Measurements from ENCODE around the gene WNT10A. TPM values are rescaled to one million over a fixed set of nuclear protein-coding genes. Genes with fewer than 3 reads are reported as not detected.
A peak's percentile ranks its signal among the peaks of the same experiment; 100 is the strongest.

WNT10A gene
- total and polyA plus RNA-seq, 2 donors from 2014 or later = 1.1 to 10.2 TPM

DNA sequence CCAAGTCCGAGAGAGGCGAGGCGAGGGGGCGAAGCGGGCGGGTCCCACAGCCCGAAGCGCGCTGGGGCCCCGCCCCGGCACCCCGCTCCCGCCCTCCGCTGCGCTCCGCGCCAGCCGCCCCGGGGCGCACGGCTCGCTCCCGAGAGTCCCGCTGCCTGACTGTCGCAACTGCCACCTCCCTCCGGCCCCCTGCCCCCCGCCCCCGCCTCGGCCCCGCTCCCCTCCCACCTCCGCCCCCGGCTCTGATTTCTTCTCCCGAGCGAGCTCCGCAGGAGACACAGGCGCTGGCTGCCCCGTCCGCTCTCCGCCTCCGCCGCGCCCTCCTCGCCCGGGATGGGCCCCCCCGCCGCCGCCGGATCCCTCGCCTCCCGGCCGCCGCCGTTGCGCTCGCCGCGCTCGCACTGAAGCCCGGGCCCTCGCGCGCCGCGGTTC lies 21.1 kb upstream of the WNT10A start, which contains the start of gene WNT6:
TSS of gene WNT6 (plus strand) at position 250 of the 432 bp plus-strand sequence. CDS start 233 bp downstream, outside the sequence.
- no peak within 1 kb of the TSS for H3K27ac ChIP-seq (ENCODE audit: low read depth in 2 of 2, low read length in 2 of 2)
- TF ChIP-seq, protein P1, sequence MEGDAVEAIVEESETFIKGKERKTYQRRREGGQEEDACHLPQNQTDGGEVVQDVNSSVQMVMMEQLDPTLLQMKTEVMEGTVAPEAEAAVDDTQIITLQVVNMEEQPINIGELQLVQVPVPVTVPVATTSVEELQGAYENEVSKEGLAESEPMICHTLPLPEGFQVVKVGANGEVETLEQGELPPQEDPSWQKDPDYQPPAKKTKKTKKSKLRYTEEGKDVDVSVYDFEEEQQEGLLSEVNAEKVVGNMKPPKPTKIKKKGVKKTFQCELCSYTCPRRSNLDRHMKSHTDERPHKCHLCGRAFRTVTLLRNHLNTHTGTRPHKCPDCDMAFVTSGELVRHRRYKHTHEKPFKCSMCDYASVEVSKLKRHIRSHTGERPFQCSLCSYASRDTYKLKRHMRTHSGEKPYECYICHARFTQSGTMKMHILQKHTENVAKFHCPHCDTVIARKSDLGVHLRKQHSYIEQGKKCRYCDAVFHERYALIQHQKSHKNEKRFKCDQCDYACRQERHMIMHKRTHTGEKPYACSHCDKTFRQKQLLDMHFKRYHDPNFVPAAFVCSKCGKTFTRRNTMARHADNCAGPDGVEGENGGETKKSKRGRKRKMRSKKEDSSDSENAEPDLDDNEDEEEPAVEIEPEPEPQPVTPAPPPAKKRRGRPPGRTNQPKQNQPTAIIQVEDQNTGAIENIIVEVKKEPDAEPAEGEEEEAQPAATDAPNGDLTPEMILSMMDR (IDR thresholded peaks at IDR 0.05; ENCODE audit: borderline replicate concordance, extremely low read depth, insufficient read depth) = no peak
- peaks cover 0 to 2% (median 0%) of the 10 kb centered on the region in 3 donors for H3K4me1 ChIP-seq (ENCODE audit: control insufficient read depth in 2 of 3, insufficient read depth in 2 of 3, low read depth in 1 of 3, low read length in 3 of 3)
- no peak within 1 kb of the TSS for H3K9ac ChIP-seq (ENCODE audit: low read length in 3 of 3)
- no peaks in the 10 kb centered on the region for H3K9me3 ChIP-seq (ENCODE audit: control insufficient read depth in 2 of 3, insufficient read depth in 1 of 3, low read length in 3 of 3)
- DNase-seq = peak in 2 of 5 donors; percentile 52 to 69
- intact Hi-C loops (cut with DNase I) = no loop called here
- no peak for FAIRE-seq
- peaks cover 23% of the 10 kb centered on the region for H3K27me3 ChIP-seq (ENCODE audit: control insufficient read depth, insufficient read depth, low read length)
- peak within 1 kb of the TSS in 1 of 3 donors; percentile 32 for H3K4me3 ChIP-seq (ENCODE audit: low read length in 3 of 3)
- H3K36me3 ChIP-seq (ENCODE audit: control insufficient read depth in 2 of 3, insufficient read depth in 3 of 3, low read length in 3 of 3) = no peaks in the 10 kb centered on the region

DNA sequence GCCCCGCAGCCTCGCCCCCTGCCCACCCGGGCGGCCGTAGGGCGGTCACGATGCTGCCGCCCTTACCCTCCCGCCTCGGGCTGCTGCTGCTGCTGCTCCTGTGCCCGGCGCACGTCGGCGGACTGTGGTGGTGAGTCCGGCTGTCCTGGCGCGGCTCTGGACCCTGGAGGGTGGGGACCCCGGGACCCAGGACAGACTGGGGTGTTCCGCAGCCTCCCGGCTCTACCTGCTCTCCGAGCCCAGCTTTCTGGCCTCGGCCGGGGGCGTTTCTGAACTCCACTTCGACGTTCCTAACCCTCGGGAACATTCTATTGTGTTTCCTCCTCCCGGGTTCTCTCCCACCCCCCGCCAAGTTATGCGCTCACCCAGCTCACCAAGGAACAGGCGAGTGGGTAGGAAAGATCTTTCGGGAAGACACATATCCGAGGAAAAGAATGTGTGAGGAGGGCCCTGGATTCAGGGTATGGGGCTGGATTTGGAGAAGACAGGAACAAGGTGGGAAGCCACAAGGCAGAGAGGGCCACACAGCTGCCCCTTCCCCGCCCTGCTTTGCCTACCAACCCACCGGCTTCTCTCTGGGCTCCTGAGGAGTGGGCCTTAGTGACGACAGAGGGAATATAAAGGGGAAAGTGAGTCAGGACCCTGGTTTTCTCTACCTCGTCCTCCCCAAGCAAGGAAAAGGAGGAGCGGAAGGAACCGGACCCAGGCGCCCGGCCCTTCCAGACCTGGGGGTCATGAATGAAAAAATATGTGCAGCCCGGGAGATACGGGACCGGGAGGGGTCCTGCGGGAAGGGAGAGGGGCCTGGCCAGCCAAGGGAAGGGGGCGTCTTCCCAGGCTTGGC lies 20.4 kb upstream of the WNT10A start:
- Histone ChIP-seq H3K9me3 (ENCODE audit: control insufficient read depth in 2 of 3, insufficient read depth in 1 of 3, low read length in 3 of 3) (no peaks in the 10 kb centered on the region), H3K4me1 (ENCODE audit: control insufficient read depth in 2 of 3, insufficient read depth in 2 of 3, low read depth in 1 of 3, low read length in 3 of 3) (peaks cover 0 to 2% (median 0%) of the 10 kb centered on the region in 3 donors), H3K27ac (ENCODE audit: low read depth in 2 of 2, low read length in 2 of 2) (no peak overlapping the region), H3K27me3 (ENCODE audit: control insufficient read depth, insufficient read depth, low read length) (peaks cover 23% of the 10 kb centered on the region), H3K36me3 (ENCODE audit: control insufficient read depth in 2 of 3, insufficient read depth in 3 of 3, low read length in 3 of 3) (no peaks in the 10 kb centered on the region), H3K4me3 (ENCODE audit: low read length in 3 of 3) (peak overlapping the region in 1 of 3 donors; percentile 32), H3K9ac (ENCODE audit: low read length in 3 of 3) (no peak overlapping the region)
- DNase-seq (no peak), FAIRE-seq (no peak)
- intact Hi-C loops (cut with DNase I) = no loop called here
- TF ChIP-seq, protein P1 (IDR thresholded peaks at IDR 0.05; ENCODE audit: borderline replicate concordance, extremely low read depth, insufficient read depth) = no peak

DNA sequence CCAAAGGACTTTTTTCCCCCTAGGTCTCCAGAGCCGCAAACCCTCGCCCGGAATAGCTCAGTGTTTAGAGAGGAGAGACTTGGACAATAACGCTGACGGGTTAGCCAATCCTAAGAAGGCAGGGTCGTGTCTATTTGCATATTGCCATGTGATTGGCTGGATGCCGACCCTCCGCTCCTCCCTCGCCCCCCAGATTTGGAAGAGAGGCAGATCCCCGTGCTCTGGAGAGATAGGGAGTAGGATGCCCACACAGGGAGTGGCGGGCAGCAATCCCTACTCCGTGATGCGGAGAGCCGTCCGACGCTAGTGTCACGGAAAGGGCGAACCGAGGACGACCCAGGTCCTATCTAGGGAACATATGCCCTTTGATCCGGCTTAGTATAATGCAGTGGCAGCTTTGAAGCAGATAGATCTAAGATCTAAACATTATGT lies 19.7 kb upstream of the WNT10A start:
- Histone ChIP-seq H3K4me3 (ENCODE audit: low read length in 3 of 3) (no peak overlapping the region), H3K9ac (ENCODE audit: low read length in 3 of 3) (no peak overlapping the region), H3K27me3 (ENCODE audit: control insufficient read depth, insufficient read depth, low read length) (peaks cover 23% of the 10 kb centered on the region), H3K36me3 (ENCODE audit: control insufficient read depth in 2 of 3, insufficient read depth in 3 of 3, low read length in 3 of 3) (no peaks in the 10 kb centered on the region), H3K9me3 (ENCODE audit: control insufficient read depth in 2 of 3, insufficient read depth in 1 of 3, low read length in 3 of 3) (no peaks in the 10 kb centered on the region), H3K4me1 (ENCODE audit: control insufficient read depth in 2 of 3, insufficient read depth in 2 of 3, low read depth in 1 of 3, low read length in 3 of 3) (peaks cover 0 to 2% (median 0%) of the 10 kb centered on the region in 3 donors), H3K27ac (ENCODE audit: low read depth in 2 of 2, low read length in 2 of 2) (no peak overlapping the region)
- DNase-seq = peak; percentile 70 to 94 (median 88)
- TF ChIP-seq, protein P1 (IDR thresholded peaks at IDR 0.05; ENCODE audit: borderline replicate concordance, extremely low read depth, insufficient read depth) = no peak
- intact Hi-C loops (cut with DNase I) = no loop called here
- FAIRE-seq = no peak
